ENCODE data around the gene EFTUD2.

DNA sequence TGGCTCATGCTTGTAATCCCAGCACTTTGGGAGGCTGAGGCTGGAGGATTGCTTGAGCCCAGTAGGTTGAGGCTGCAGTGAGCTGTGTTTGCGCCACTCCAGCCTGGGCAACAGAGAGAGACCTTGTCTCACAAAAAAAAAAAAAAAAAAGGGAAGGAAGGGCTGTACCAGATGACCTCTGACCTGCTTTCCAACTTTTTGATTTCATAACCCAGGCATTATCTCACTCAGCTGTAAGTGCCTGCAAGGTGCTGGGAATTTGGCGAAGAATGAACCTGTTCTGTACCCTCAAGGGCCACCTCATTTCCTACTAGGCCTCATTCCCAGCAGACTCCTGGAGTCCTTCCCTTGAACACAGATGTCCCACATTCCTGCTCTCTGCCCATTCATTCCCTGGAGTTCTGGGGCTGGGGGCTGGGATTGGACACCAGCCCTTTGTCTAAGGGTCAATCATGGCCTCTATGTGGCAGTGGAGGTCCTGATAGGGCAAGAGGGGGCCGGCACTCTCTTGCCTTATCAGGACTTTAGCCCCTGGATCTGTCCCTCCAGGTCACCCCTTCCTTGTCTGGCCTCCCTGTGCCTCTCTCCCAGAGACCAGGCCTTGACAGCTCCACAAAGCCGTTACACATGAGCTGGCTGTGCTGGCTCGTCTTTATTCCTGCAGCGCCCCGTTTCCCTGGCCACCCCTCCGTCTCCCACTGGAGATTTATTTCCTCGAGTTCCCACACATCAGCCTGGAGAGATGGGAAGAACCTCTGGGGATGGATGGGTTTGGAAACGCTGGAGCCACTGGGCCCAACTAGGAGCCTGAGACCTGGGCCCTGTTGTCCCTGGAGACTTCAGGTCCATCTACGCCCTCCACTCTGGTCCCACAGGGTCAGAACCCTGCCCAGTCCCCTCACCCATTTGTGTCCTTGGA is 16.9 kb upstream of the EFTUD2 start:
- TF ChIP-seq, protein P1, sequence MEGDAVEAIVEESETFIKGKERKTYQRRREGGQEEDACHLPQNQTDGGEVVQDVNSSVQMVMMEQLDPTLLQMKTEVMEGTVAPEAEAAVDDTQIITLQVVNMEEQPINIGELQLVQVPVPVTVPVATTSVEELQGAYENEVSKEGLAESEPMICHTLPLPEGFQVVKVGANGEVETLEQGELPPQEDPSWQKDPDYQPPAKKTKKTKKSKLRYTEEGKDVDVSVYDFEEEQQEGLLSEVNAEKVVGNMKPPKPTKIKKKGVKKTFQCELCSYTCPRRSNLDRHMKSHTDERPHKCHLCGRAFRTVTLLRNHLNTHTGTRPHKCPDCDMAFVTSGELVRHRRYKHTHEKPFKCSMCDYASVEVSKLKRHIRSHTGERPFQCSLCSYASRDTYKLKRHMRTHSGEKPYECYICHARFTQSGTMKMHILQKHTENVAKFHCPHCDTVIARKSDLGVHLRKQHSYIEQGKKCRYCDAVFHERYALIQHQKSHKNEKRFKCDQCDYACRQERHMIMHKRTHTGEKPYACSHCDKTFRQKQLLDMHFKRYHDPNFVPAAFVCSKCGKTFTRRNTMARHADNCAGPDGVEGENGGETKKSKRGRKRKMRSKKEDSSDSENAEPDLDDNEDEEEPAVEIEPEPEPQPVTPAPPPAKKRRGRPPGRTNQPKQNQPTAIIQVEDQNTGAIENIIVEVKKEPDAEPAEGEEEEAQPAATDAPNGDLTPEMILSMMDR (IDR thresholded peaks at IDR 0.05 in 2 of 3, conservative IDR thresholded peaks at IDR 0.05 in 1 of 3; ENCODE audit: borderline replicate concordance in 1 of 3, insufficient read depth in 1 of 3, low read depth in 2 of 3, low read length in 2 of 3): no peak
- TF ChIP-seq, protein P2, sequence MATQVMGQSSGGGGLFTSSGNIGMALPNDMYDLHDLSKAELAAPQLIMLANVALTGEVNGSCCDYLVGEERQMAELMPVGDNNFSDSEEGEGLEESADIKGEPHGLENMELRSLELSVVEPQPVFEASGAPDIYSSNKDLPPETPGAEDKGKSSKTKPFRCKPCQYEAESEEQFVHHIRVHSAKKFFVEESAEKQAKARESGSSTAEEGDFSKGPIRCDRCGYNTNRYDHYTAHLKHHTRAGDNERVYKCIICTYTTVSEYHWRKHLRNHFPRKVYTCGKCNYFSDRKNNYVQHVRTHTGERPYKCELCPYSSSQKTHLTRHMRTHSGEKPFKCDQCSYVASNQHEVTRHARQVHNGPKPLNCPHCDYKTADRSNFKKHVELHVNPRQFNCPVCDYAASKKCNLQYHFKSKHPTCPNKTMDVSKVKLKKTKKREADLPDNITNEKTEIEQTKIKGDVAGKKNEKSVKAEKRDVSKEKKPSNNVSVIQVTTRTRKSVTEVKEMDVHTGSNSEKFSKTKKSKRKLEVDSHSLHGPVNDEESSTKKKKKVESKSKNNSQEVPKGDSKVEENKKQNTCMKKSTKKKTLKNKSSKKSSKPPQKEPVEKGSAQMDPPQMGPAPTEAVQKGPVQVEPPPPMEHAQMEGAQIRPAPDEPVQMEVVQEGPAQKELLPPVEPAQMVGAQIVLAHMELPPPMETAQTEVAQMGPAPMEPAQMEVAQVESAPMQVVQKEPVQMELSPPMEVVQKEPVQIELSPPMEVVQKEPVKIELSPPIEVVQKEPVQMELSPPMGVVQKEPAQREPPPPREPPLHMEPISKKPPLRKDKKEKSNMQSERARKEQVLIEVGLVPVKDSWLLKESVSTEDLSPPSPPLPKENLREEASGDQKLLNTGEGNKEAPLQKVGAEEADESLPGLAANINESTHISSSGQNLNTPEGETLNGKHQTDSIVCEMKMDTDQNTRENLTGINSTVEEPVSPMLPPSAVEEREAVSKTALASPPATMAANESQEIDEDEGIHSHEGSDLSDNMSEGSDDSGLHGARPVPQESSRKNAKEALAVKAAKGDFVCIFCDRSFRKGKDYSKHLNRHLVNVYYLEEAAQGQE (IDR thresholded peaks at IDR 0.05; ENCODE audit: low read depth): no peak
- TF ChIP-seq SP1 (IDR thresholded peaks at IDR 0.05; ENCODE audit: low read depth): no peak
- TF ChIP-seq TCF7L2 (IDR thresholded peaks at IDR 0.05; ENCODE audit: borderline replicate concordance, extremely low read depth, insufficient read depth, insufficient read length): no peak
- TF ChIP-seq EGR1 (IDR thresholded peaks at IDR 0.05; ENCODE audit: low read depth): no peak
- TF ChIP-seq POLR2A (IDR thresholded peaks at IDR 0.05; ENCODE audit: borderline replicate concordance, extremely low read depth, insufficient read depth, insufficient read length): no peak
- TF ChIP-seq POLR2AphosphoS5 (IDR thresholded peaks at IDR 0.05; ENCODE audit: low read depth, low read length): no peak
- TF ChIP-seq RAD21 (IDR thresholded peaks at IDR 0.05; ENCODE audit: low read depth): no peak
